HG02884 (cell line): Measurements from ENCODE around the gene TXNDC11.

ENCODE experiments used
- ATAC-seq: cut with Tn5 transposase; IDR thresholded peaks from one replicate; pipeline ENCODE4 v1.9.1; 2021; ENCODE audit warnings: mild to moderate bottlenecking, moderate library complexity; ENCODE audit not compliant: unreplicated experiment

Gene TXNDC11

GRCh38 chr16:11752856-11753255 is 10.2 kb upstream of the TXNDC11 start:
- no peak for ATAC-seq

DNA sequence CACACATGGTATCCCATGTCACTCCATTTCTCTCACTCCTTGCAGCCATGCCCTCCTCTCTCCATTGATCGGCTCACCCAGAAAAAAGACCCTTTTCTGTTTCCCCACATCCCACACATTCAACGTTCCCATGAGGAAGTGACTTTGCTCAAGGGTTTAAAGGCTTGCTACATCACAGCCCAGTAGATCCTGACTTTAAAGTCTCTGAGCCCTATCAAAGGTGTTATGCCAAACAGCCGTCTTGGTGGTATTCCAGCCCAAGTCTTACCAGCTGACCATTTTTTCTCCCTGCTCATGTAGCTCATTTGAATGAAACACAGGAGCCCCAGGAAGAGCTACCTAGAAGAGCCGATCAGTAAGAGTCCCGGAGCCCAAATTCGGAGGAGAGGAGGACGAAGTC is 7.4 kb upstream of the TXNDC11 start:
- ATAC-seq = no peak

GRCh38 chr16:11748404-11749254 is 6.0 kb upstream of the TXNDC11 start:
- no peak for ATAC-seq

GRCh38 chr16:11747949-11748403 is 5.3 kb upstream of the TXNDC11 start:
- ATAC-seq = no peak

DNA sequence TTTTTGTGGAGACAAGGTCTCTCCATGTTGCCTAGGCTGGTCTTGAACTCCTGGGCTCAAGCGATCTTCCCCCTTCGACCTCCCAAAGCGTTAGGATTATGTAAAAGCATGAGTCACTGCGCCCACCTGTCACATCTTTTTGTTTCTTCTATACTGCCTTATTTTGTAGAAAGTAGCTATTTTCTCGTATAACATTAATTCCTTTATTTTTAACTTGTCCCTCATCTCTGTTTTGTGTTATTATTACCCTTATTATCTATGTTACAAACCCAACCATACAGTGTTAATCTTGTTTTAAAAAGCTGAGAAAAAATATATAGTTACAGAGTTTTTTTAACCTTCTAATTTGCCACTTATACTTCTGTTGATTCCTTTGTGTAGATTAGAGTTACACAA is 1.4 kb upstream of the TXNDC11 start:
- no peak for ATAC-seq

GRCh38 chr16:11743308-11744074 is 834 bp upstream of the TXNDC11 start:
- no peak for ATAC-seq

DNA sequence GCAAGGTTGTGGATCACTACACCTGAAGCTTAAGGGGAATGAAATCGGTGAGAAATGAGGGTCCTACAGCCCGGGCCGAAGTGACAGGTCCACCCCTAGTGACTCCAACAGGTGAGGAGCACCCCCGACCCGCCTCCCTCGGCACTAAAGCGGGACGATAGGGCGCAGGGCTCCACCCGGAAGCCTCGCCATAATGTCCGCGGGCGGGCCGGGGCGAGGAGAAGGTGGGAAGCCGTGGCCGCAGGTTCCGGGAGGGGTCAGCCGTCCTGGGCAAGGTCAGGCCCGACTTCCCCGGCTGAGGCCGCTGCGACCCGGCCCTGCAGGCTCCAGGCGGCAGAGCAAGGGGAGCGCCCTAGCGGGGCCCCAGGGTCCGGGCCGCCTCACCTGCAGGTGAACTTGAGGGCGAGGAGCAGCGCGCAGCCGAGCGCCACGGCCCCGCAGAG is 543 bp downstream of the TXNDC11 start:
- ATAC-seq = peak; percentile 17

DNA sequence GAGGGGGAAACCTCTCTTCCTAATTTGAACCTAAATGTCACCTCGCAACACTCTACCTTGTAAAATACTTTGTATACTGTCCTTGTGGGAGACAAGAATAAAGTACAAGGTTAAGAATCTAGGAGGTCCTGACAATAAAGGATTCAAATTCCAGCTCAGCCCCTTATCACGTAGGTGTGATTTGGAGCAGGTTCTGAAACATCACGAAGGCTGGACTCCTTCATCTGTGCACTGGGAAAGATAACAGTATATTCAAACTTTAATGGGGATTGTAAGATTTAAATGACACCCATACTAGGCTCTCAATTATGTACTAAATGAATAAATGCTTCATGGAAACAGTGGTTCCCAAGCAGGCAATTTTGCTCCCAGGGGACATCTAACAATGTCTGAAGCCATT is 2.1 kb downstream of the TXNDC11 start:
- no peak for ATAC-seq

GRCh38 chr16:11738742-11739544 is 3.7 kb downstream of the TXNDC11 start:
- no peak for ATAC-seq

DNA sequence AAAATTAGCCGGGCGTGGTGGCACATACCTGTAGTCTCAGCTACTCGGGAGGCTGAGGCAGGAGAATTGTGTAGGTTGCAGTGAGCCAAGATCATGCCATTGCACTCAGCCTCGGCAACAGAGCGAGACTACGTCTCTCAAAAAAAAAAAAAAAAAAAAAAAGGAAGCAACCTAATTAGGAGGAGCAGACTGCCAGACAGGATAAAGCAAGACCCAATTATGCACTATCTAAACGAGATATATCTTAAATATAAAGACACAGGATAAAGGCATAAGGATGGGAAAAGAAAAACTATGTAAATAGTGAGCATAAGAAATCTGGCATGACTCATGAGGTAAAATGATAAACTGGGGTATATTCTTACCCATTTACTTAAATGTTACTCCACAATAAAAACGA is 4.9 kb downstream of the TXNDC11 start:
- ATAC-seq = no peak

DNA sequence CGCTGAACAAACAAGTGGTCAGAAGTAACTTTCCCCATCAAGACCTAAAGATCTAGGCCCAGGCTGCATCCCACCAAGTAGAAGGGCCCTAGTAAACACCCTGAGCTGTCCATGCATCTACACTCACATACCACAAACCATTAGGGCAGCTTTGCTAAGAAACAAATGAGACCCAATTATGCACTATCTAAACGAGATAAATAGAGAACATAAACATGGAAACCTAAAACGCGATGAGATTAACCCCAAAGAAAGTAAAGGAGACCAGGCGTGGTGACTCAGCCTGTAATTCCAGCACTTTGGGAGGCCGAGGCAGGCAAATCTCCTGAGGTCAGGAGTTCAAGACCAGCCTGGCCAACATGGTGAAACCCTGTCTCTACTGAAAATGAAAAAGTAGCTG is 5.8 kb downstream of the TXNDC11 start:
- ATAC-seq = no peak

- no peak for ATAC-seq
These were observed 6.9 kb downstream of the TXNDC11 start for GRCh38 chr16:11735787-11736186.

DNA sequence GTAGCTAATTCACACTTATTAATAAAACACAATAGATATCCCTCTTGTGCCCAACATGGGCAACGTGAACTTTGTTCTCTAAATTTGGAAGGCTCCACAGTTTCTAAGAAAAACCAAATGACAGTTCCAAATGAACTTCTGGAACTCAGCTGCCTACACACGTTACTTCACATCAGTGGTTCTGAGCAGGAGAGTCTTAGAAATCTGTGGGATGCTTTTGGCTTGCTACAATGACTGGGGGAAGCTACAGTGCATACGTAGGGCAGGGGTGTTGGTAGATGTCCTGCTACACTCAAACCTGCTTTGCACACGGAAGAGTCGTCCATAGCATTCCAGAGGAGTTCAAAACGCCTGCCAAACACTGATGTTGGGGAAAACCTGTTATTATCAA is 8.0 kb downstream of the TXNDC11 start:
- ATAC-seq = no peak

GRCh38 chr16:11734025-11734652 is 8.5 kb downstream of the TXNDC11 start:
- ATAC-seq = no peak

DNA sequence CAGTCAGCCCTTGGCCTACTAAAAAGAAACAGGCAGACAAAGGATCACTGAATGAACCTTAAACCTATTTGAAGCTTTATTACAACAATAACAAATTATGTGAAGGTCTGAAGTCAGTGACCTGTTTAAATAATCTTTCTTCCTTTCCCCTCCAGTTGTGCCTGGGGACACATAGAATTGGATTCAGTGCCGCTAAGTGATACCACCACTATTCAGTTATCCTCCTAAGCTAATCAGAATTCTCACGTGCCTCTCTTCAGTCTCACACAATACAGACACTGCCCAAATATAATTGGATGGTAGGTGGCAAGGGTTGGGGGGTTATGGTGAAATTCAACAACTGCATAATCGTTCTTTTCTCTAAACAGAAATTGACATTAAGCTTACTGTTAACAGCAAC is 11.4 kb downstream of the TXNDC11 start:
- ATAC-seq = no peak

DNA sequence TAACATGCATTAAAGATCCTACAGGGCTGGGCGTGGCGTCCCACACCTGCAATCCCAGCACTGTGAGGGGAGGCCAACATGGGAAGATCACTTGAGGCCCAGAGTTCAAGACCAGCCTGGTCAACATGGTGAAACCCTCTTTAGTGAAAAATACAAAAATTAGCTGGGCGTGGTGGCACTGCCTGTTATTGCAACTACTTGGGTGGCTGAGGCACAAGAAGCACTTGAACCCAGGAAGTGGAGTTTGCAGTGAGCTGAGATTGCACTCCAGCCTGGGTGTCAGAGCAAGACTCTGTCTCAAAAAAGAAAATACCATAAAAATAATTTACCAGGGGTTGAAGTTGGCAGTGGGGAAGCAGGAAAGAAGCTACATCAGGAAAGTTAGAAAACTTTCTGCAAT is 12.9 kb downstream of the TXNDC11 start:
- ATAC-seq = no peak

DNA sequence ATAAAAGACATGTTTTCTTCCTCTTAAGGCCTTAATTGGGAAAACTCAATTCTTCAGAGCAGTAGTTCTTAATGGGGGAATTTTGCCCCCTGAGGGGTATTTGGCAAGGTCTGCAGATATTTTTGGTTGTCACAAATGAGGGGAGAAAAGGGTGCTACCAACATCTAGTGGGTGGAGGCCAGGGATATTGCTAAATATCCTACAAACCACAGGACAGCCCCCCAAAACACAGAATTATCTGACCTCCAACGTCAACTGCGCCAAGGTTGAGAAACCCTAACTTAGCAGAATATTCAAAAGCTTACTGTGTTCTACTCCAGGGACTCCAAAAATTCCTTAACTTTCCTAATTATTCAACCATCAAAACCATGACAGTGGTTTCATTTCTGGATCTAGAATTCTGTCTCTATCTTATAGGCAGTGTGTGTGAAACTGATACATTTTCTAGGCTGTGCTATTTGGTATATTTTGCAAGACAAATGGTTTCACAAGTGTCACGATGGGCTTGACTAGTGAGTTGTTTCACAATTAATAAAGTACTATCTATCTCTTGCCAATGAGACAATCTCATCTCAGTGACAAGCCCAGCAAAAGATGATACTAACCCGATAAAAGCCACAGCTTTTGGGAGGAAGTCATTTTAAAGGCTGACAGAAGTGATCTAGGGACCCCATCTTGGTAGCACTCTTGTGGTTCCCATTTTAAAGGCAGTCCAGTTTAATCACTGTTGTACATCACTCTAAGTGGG is 14.7 kb downstream of the TXNDC11 start:
- no peak for ATAC-seq

DNA sequence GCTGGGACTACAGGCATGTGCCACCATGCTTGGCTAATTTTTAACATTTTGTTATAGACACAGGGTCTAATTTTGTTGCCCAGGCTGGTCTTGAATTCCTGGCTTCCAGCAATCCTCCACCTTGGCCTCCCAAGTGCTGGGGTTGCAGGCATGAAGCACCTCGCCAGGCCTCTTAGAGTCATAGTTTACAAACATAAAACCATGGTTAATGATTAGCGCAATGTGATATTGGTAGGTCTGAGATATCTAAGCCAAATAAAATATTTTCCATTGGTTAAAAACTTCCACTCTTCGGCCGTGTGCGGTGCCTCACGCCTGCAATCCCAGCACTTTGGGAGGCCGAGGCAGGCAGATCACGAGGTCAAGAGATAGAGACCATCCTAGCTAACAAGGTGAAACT is 16.6 kb downstream of the TXNDC11 start:
- ATAC-seq = no peak

GRCh38 chr16:11725457-11725856 is 17.2 kb downstream of the TXNDC11 start:
- no peak for ATAC-seq

DNA sequence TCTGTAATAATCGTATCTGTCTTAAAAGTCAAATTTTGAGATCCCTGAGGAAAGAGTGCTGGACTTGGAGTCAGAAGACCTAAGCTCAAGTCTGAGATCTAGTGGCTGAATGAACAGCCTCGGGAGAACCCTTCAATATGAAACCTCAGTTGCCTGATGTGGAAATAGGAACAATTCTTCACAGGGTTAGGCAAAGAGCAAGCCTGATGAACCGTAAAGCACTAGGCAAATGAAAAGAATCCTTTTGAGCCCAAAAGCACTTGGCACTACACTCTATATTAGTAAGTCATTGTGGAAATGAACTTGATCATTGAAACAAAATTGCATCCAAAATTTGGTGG is 20.2 kb downstream of the TXNDC11 start:
- no peak for ATAC-seq
